NB4 (cell line): ENCODE results near the gene BMP7.

Experiments used
- CTCF ChIP-seq: IDR thresholded peaks from one replicate; pipeline ENCODE4 v1.5.1; 2012; ENCODE audit warnings: low read depth, low read length
- MAX ChIP-seq: IDR thresholded peaks from 2 replicates; pipeline ENCODE4 v1.6.1; 2011; ENCODE audit warnings: low read depth, low read length
- POLR2A ChIP-seq: IDR thresholded peaks from 2 replicates; pipeline ENCODE4 v1.6.1; 2011; ENCODE audit warnings: mild to moderate bottlenecking; ENCODE audit not compliant: insufficient read length; ENCODE audit errors: extremely low read depth

- TF ChIP-seq CTCF (no peak), MAX (no peak), POLR2A (no peak)
These were observed 2.1 kb upstream of the BMP7 start for GRCh38 chr20:57268399-57269076.
